ENCODE measurements around the gene TCF19.

Gene TCF19

DNA sequence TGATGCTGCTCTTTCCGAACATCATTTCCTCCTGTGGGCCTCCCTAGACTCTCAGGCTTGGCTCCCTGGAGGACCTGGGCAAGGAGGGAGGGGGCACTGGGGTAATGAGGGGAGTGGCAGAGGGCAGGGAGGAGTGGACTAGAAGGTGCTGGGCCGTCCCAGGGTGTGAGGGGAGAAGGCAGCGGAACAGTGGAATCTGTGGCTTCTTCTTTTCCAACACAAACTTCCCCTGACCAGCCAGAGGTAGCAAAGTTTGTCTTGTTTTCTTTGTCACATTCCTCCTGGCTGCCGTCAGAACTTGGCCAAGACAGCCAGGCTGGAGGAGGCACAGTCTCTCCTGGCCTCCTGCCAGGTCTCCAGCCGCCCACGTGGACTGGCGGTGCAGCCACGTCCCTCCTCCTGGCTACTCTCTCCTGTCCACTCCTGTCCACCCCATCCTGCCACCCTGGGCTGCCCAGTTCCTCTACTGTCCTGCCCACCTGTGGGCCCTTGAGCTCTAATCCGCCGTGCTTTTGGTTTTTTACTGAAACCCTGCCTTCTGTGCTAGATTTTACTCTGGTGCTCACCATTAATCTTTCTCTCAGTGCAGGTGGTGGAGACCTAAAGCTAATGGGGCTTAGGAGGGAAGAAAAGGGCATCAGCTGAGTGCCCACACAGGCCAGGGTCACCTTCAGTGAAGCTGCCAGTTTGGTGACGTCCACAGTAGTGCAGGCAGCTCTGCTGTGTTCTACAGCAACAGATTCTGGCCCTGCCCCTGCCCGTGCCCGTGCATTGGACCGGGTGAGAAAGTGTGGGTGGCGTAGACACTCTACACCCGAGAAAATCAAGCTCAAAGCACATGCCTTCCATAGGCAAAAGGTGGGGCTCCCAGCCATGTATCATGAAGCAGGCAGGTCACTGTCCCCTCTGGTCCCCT is 35.3 kb upstream of the TCF19 start (continued):
- TF ChIP-seq YY1 (tag by site-specific recombination; IDR thresholded peaks at IDR 0.05) (no peak), ZNF777 (tag by site-specific recombination; IDR thresholded peaks at IDR 0.05; ENCODE audit: borderline replicate concordance) (no peak), ZFP37 (tag by site-specific recombination; IDR thresholded peaks at IDR 0.05) (no peak), ZNF677 (tag by site-specific recombination; IDR thresholded peaks at IDR 0.05) (no peak), OSR2 (tag by site-specific recombination; IDR thresholded peaks at IDR 0.05) (peak; percentile 74), ZNF785 (tag by site-specific recombination; IDR thresholded peaks at IDR 0.05) (no peak), SP2 (tag by site-specific recombination; IDR thresholded peaks at IDR 0.05) (peak; percentile 4; the same call in 1 of the 2 replicates), ZXDB (tag by site-specific recombination; IDR thresholded peaks at IDR 0.05) (no peak), ZNF266 (tag by site-specific recombination; IDR thresholded peaks at IDR 0.05; ENCODE audit: low read depth) (no peak), PRDM2 (tag by site-specific recombination; IDR thresholded peaks at IDR 0.05; ENCODE audit: borderline replicate concordance) (no peak), ZNF157 (tag by site-specific recombination; IDR thresholded peaks at IDR 0.05) (no peak), HOXC10 (CRISPR knock-in tag; IDR thresholded peaks at IDR 0.05) (no peak), ZNF529 (tag by site-specific recombination; IDR thresholded peaks at IDR 0.05; ENCODE audit: insufficient replicate concordance) (no peak), ZNF211 (tag by site-specific recombination; IDR thresholded peaks at IDR 0.05; ENCODE audit: low read depth) (no peak), GLI2 (tag by site-specific recombination; IDR thresholded peaks at IDR 0.05; ENCODE audit: borderline replicate concordance, low read depth) (no peak), KLF7 (tag by site-specific recombination; IDR thresholded peaks at IDR 0.05; ENCODE audit: borderline replicate concordance) (no peak), ZNF776 (tag by site-specific recombination; IDR thresholded peaks at IDR 0.05; ENCODE audit: borderline replicate concordance) (no peak), ZNF169 (tag by site-specific recombination; IDR thresholded peaks at IDR 0.05) (no peak), IKZF3 (tag by site-specific recombination; IDR thresholded peaks at IDR 0.05) (peak; percentile 52; the same call in 1 of the 2 replicates), ZNF596 (tag by site-specific recombination; IDR thresholded peaks at IDR 0.05) (no peak), SP3 (tag by site-specific recombination; IDR thresholded peaks at IDR 0.05) (no peak), ZNF510 (tag by site-specific recombination; IDR thresholded peaks at IDR 0.05; ENCODE audit: insufficient replicate concordance) (no peak), ZNF202 (tag by site-specific recombination; IDR thresholded peaks at IDR 0.05; ENCODE audit: borderline replicate concordance) (no peak), ZNF37A (tag by site-specific recombination; IDR thresholded peaks at IDR 0.05) (no peak), FEZF1 (tag by site-specific recombination; IDR thresholded peaks at IDR 0.05) (no peak), ZNF416 (tag by site-specific recombination; IDR thresholded peaks at IDR 0.05) (no peak)
- TF ChIP-seq, protein P1, sequence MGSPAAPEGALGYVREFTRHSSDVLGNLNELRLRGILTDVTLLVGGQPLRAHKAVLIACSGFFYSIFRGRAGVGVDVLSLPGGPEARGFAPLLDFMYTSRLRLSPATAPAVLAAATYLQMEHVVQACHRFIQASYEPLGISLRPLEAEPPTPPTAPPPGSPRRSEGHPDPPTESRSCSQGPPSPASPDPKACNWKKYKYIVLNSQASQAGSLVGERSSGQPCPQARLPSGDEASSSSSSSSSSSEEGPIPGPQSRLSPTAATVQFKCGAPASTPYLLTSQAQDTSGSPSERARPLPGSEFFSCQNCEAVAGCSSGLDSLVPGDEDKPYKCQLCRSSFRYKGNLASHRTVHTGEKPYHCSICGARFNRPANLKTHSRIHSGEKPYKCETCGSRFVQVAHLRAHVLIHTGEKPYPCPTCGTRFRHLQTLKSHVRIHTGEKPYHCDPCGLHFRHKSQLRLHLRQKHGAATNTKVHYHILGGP (tag by site-specific recombination; IDR thresholded peaks at IDR 0.05), result no peak
- TF ChIP-seq, protein P2, sequence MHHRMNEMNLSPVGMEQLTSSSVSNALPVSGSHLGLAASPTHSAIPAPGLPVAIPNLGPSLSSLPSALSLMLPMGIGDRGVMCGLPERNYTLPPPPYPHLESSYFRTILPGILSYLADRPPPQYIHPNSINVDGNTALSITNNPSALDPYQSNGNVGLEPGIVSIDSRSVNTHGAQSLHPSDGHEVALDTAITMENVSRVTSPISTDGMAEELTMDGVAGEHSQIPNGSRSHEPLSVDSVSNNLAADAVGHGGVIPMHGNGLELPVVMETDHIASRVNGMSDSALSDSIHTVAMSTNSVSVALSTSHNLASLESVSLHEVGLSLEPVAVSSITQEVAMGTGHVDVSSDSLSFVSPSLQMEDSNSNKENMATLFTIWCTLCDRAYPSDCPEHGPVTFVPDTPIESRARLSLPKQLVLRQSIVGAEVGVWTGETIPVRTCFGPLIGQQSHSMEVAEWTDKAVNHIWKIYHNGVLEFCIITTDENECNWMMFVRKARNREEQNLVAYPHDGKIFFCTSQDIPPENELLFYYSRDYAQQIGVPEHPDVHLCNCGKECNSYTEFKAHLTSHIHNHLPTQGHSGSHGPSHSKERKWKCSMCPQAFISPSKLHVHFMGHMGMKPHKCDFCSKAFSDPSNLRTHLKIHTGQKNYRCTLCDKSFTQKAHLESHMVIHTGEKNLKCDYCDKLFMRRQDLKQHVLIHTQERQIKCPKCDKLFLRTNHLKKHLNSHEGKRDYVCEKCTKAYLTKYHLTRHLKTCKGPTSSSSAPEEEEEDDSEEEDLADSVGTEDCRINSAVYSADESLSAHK (tag by site-specific recombination; IDR thresholded peaks at IDR 0.05), result no peak
- TF ChIP-seq, protein P3, sequence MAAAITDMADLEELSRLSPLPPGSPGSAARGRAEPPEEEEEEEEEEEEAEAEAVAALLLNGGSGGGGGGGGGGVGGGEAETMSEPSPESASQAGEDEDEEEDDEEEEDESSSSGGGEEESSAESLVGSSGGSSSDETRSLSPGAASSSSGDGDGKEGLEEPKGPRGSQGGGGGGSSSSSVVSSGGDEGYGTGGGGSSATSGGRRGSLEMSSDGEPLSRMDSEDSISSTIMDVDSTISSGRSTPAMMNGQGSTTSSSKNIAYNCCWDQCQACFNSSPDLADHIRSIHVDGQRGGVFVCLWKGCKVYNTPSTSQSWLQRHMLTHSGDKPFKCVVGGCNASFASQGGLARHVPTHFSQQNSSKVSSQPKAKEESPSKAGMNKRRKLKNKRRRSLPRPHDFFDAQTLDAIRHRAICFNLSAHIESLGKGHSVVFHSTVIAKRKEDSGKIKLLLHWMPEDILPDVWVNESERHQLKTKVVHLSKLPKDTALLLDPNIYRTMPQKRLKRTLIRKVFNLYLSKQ (tag by site-specific recombination; IDR thresholded peaks at IDR 0.05; ENCODE audit: borderline replicate concordance), result no peak
